GM18508 (cell line): Measurements from ENCODE around the gene UFSP1.
"Not testable (repeated sequence)": the region's sequence is repeated elsewhere in the genome, so short reads cannot be mapped to it uniquely, and the experiment has no call there.

Experiments
- ATAC-seq: cut with Tn5 transposase; IDR thresholded peaks from one replicate; pipeline ENCODE4 v1.9.1; 2021; ENCODE audit warnings: moderate number of reproducible peaks; ENCODE audit not compliant: insufficient read depth, unreplicated experiment

Gene UFSP1

GRCh38 chr7:100888988-100889750 is at the start of gene UFSP1:
Gene UFSP1, minus strand, starts transcription at chr7:100889715. Its CDS starts 444 bp downstream, at chr7:100889271.
- no peak for ATAC-seq

DNA sequence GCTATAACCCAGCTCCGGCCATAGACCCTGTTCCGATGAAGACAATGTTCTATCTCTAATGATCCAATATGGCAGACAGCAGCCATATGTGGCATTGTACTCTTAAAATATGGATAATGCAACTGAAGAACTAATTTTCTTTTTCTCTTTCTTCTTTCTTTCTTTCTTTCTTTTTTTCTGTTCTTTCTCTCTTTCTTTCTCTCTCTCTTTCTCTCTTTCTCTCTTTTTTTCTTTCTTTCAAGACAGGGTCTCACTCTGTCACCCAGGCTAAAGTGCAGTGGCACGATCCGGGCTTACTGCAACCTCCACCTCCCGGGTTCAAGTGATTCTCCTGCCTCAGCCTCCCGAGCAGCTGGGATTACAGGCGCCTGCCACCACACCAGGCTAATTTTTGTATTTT is 46.7 kb upstream of the UFSP1 start:
- ATAC-seq = not testable (repeated sequence)

- ATAC-seq = not testable (repeated sequence)
These were observed 45.9 kb upstream of the UFSP1 start for GRCh38 chr7:100935381-100935780.

GRCh38 chr7:100933734-100934133 is 44.2 kb upstream of the UFSP1 start:
- no peak for ATAC-seq

GRCh38 chr7:100929808-100930174 is 40.3 kb upstream of the UFSP1 start:
- ATAC-seq = no peak

DNA sequence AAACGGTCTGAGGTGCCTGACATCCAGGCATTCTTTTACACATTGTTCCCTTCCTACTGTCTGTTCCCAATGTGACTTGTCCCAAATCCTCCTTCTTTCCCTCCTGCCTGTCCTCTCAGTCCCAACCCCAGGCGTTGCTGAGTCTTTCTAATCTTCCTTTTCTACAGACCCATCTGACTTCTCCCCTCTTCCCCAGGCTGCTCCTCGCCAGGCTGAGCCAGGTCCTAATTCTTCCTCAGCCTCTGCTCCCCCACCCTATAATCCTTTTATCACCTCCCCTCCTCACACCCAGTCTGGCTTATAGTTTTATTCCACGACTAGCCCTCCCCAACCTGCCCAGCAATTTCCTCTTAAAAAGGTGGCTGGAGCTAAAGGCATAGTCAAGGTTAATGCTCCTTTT is 34.1 kb upstream of the UFSP1 start:
- ATAC-seq = not testable (repeated sequence)

DNA sequence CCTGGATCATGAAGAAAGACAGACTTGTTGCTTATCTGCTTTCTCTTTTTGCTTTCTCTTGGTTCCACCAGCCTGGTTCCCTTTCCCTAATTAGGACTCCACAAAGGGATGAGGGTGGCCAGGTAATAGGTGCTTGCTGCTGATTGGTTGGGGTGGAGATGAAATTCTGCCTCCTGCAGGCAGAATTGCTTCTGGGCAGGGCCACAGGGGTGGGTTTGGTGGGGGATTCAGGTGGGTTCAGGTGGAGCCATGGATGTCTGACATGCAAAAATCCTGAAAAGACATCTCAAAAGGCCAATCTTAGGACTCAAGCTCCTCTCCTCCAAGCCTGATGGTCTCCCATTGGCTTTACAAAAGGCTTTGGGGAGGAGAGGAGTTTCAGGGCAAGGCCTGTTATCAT is 31.5 kb upstream of the UFSP1 start:
- ATAC-seq = no peak

DNA sequence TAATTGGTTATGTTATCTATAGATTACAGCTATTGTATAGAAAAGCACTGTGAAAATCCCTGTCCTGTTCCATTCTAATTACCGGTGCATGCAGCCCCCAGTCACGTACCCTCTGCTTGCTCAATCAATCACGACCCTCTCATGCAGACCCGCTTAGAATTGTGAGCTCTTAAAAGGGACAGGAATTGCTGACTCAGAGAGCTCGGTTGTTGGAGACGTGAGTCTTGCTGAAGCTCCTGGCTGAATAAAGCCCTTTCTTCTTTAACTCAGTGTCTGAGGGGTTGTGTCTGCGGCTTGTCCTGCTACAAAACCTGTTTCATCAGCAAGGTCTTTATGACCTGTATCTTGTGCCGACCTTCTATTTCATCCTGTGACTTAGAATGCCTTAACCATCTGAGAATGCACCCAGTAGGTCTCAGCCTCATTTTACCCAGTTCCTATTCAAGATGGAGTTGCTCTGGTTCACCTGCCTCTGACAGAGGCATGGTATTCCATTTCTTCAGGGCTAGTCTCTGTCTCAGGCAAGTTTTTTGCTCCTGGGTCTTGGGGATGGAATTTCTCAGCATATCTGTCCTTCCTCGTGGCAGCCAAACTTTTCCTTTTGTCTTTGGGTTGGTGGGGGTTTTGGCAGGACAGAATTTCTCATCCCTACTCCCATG is 30.4 kb upstream of the UFSP1 start:
- not testable (repeated sequence) for ATAC-seq

GRCh38 chr7:100919335-100919734 is 29.8 kb upstream of the UFSP1 start:
- not testable (repeated sequence) for ATAC-seq

DNA sequence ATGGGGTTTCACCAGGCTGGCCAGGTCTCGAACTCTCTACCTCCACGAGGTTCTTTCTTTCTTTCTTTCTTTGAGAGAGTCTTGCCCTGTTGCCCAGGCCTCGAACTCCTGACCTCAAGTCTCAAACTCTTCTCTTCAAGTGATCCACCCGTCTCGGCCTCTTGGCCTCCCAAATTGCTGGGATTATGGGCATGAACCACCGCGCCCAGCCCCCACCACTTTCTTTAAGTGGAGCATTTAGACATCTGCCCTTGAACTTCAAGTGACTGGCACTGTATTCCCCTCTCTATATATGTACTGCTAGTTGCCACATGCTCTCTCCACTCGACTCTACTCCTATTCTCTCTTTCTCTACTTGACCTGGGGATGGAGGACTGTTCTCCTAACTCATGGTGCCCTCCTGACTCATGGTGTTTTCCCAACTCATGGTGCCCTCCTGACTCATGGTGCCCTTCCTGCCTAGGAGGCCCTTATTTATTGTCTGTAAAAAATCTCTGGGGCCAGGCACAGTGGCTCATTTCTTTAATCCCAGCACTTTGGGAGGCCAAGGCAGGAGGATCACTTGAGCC is 25.4 kb upstream of the UFSP1 start:
- ATAC-seq = no peak

DNA sequence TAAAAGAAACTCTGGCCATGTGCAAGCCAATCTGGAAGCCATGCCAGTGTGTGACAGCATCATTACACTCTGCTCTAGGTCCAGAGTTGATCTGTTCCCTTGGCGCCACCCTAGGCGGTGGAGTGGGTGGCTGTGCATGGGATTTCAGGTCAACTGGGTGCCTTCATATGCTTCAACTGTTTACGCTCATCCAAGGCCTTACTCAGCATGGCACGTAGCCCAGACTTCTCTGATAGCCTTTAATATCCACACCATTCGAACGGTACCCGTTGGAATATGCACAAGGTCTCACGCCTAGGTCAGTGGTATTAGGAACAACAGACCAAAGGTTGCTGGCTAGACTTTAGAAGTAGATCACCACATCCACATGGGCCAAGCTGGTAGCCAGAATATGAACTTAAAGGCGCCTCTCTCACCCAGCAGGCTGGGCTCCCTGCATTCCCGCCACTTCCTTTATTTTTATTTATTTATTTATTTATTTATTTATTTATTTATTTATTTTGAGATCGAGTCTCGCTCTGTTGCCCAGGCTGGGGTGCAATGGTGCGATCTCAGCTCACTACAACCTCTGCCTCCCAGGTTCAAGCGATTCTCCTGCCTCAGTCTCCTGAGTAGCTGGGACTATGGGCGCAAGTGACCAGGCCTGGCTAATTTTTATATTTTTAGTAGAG is 24.8 kb upstream of the UFSP1 start:
- ATAC-seq = no peak

DNA sequence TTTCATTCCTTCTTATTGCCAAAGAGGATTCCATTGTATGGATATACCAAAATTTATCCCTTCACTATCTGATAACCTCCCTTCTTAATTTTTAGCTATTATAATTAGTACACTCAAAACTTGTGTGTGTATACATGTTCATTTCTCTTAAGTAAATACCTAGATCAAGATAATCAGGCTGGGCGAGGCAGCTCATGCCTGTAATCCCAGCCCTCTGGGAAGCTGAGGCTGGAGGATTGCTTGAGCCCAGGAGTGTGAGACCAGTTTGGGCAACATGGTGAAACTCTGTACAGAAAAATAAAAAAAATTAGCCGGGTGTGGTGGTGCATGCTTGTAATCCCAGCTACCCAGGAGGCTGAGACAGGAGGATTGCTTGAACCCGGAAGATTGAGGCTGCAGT is 22.0 kb upstream of the UFSP1 start:
- no peak for ATAC-seq

- ATAC-seq = not testable (repeated sequence)
These were observed 20.9 kb upstream of the UFSP1 start for GRCh38 chr7:100910443-100910842.

DNA sequence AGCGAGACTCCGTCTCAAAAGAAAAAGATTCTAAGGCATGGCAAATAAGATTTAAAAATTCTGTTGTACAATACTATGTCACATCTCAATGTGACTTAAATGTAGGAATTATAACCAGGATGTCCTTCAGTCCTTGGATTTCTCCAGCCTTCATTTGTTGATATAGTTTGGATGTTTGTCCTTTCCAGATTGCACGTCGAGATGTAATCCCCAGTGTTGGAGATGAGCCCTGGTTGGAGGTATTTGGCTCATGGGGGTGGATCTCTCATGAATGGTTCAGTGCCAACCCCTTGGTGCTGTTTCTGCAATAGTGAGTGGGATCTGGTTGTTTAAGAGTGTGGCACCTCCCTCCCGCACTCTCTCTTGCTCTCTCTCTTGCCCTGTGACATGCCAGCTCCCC is 19.0 kb upstream of the UFSP1 start:
- no peak for ATAC-seq

DNA sequence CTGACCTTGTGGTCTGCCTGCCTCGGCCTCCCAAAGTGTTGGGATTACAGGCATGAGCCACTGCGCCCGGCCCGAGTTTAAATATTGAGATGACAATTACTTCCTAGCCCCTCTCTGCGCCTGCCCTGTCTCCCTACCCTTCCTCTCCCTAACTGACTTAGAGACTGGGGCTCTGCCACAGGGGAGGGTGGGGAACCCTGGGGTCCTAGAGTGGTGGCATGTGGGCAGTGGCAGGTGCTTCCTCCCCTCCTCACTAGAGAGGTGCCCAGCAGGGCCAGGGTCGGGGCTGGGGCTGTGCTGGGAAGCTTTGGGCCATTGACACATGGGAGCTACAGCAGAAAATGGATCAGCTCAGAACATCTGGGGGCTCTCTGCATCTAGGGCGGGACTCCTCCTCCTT is 13.1 kb upstream of the UFSP1 start:
- ATAC-seq = no peak

GRCh38 chr7:100901921-100902332 is 12.4 kb upstream of the UFSP1 start:
- ATAC-seq = no peak

GRCh38 chr7:100900978-100901377 is 11.5 kb upstream of the UFSP1 start:
- no peak for ATAC-seq

GRCh38 chr7:100899432-100899831 is 9.9 kb upstream of the UFSP1 start:
- ATAC-seq = no peak

- no peak for ATAC-seq
These were observed 8.4 kb upstream of the UFSP1 start for GRCh38 chr7:100897772-100898454.
